SK-N-SH treated with all-trans-retinoic acid at 6 μM for 48 hours (cell line): ENCODE results near the gene SNX32.

Experiments used
- ATAC-seq: fragments of 200-7000 bp; cut with Tn5 transposase; 3 replicates; pipeline ENCODE4 v1.9.1; 2020; ENCODE audit warnings: mild to moderate bottlenecking, moderate library complexity
- ARNTL ChIP-seq: fragments of 450-650 bp; formaldehyde crosslinking; IDR thresholded peaks from 2 replicates; pipeline ENCODE4 v1.5.0; 2020; ENCODE audit warnings: low read depth, mild to moderate bottlenecking, moderate library complexity, borderline replicate concordance
- CSDC2 ChIP-seq: fragments of 250-450 bp; sonication (Bioruptor Pico); IDR thresholded peaks from 2 replicates; pipeline ENCODE4 v1.5.0; 2020; ENCODE audit warnings: mild to moderate bottlenecking, moderate library complexity
- ESRRG ChIP-seq: fragments of 250-450 bp; sonication (Bioruptor Pico); IDR thresholded peaks from 2 replicates; pipeline ENCODE4 v1.6.1; 2021; ENCODE audit warnings: mild to moderate bottlenecking
- GLIS3 ChIP-seq: fragments of 250-450 bp; sonication (Bioruptor Pico); IDR thresholded peaks from 2 replicates; pipeline ENCODE4 v1.5.0; 2020; ENCODE audit warnings: mild to moderate bottlenecking, moderate library complexity
- ISL1 ChIP-seq: fragments of 250-450 bp; sonication (Bioruptor Pico); IDR thresholded peaks from 2 replicates; pipeline ENCODE4 v2.1.2; 2022; ENCODE audit warnings: mild to moderate bottlenecking, moderate library complexity
- OSR1 ChIP-seq: fragments of 250-450 bp; sonication (Bioruptor Pico); IDR thresholded peaks from 2 replicates; pipeline ENCODE4 v1.8.0; 2022; ENCODE audit warnings: moderate library complexity, mild to moderate bottlenecking, inconsistent platforms
- PPARA ChIP-seq: fragments of 250-450 bp; sonication (Bioruptor Pico); IDR thresholded peaks from 2 replicates; pipeline ENCODE4 v1.5.0; 2020; ENCODE audit warnings: mild to moderate bottlenecking, borderline replicate concordance
- RARB ChIP-seq: fragments of 250-450 bp; sonication (Bioruptor Pico); IDR thresholded peaks from 2 replicates; pipeline ENCODE4 v1.8.0; 2021; ENCODE audit warnings: mild to moderate bottlenecking, moderate library complexity
- SNAI2 ChIP-seq: fragments of 250-450 bp; sonication (Bioruptor Pico); IDR thresholded peaks from 2 replicates; pipeline ENCODE4 v1.5.0; 2020; ENCODE audit warnings: mild to moderate bottlenecking, moderate library complexity
- TCF4 ChIP-seq: fragments of 250-450 bp; sonication (Bioruptor Pico); IDR thresholded peaks from 2 replicates; pipeline ENCODE4 v1.8.0; 2021; ENCODE audit warnings: mild to moderate bottlenecking, moderate library complexity, borderline replicate concordance
- ZC3H10 ChIP-seq: fragments of 250-450 bp; sonication (Bioruptor Pico); IDR thresholded peaks from 2 replicates; pipeline ENCODE4 v1.5.1; 2021; ENCODE audit warnings: mild to moderate bottlenecking, moderate library complexity
- ZFP30 ChIP-seq: fragments of 450-650 bp; formaldehyde crosslinking; IDR thresholded peaks from 2 replicates; pipeline ENCODE4 v1.5.0; 2022; ENCODE audit warnings: mild to moderate bottlenecking, moderate library complexity
- ZNF565 ChIP-seq: fragments of 450-650 bp; formaldehyde crosslinking; conservative IDR thresholded peaks from 2 replicates; pipeline ENCODE4 v1.5.0; 2020; ENCODE audit warnings: low read depth, mild to moderate bottlenecking, moderate library complexity
- ZNF70 ChIP-seq: fragments of 450-650 bp; formaldehyde crosslinking; IDR thresholded peaks from 2 replicates; pipeline ENCODE4 v1.5.0; 2020; ENCODE audit warnings: mild to moderate bottlenecking, moderate library complexity
- ZNF8 ChIP-seq: fragments of 450-650 bp; formaldehyde crosslinking; IDR thresholded peaks from 2 replicates; pipeline ENCODE4 v1.5.0; 2020; ENCODE audit warnings: mild to moderate bottlenecking, moderate library complexity
- TF ChIP-seq, protein P1 (sequence below): fragments of 250-450 bp; sonication (Bioruptor Pico); IDR thresholded peaks from 2 replicates; pipeline ENCODE4 v1.8.0; 2020; ENCODE audit warnings: mild to moderate bottlenecking, moderate library complexity, borderline replicate concordance
- TF ChIP-seq, protein P2 (sequence below): fragments of 250-450 bp; sonication (Bioruptor Pico); IDR thresholded peaks from 2 replicates; pipeline ENCODE4 v1.5.0; 2020; ENCODE audit warnings: mild to moderate bottlenecking, moderate library complexity
- TF ChIP-seq, protein P3 (sequence below): fragments of 250-450 bp; sonication (Bioruptor Pico); IDR thresholded peaks from 2 replicates; pipeline ENCODE4 v1.5.1; 2020; ENCODE audit warnings: low read depth, mild to moderate bottlenecking, moderate library complexity
- TF ChIP-seq, protein P4 (sequence below): fragments of 250-450 bp; sonication (Bioruptor Pico); IDR thresholded peaks from 2 replicates; pipeline ENCODE4 v1.5.1; 2021; ENCODE audit warnings: mild to moderate bottlenecking, moderate library complexity

The SNX32 gene

DNA sequence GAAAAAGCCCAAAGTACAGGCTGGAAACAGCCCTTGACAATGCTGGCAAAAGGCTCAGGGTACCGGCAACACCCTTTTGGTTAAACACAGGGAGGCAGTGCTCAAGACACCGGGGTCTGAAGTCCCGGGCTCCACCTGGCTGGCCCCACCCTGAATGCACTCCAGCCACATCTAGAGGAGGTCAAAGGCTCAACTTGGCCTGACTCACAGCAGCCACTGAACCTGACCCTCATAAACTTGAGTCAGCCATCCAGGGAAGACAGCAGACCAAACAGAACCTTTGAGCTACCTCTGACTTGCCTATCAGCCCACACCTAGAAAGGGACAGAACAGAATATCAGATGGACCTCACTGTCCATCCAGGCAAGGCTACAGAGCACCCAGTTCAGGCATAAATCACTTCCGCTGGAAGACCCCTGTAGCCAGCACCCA is 20.4 kb downstream of the SNX32 start:
- no peak for ATAC-seq
- TF ChIP-seq ZNF70 (CRISPR knock-in tag) (no peak), OSR1 (CRISPR knock-in tag) (no peak), ARNTL (no peak), RARB (CRISPR knock-in tag) (no peak), ESRRG (no peak), ZFP30 (CRISPR knock-in tag) (no peak), SNAI2 (no peak), ZNF8 (CRISPR knock-in tag) (no peak), ZC3H10 (CRISPR knock-in tag) (no peak), CSDC2 (no peak)
- TF ChIP-seq, protein P1, sequence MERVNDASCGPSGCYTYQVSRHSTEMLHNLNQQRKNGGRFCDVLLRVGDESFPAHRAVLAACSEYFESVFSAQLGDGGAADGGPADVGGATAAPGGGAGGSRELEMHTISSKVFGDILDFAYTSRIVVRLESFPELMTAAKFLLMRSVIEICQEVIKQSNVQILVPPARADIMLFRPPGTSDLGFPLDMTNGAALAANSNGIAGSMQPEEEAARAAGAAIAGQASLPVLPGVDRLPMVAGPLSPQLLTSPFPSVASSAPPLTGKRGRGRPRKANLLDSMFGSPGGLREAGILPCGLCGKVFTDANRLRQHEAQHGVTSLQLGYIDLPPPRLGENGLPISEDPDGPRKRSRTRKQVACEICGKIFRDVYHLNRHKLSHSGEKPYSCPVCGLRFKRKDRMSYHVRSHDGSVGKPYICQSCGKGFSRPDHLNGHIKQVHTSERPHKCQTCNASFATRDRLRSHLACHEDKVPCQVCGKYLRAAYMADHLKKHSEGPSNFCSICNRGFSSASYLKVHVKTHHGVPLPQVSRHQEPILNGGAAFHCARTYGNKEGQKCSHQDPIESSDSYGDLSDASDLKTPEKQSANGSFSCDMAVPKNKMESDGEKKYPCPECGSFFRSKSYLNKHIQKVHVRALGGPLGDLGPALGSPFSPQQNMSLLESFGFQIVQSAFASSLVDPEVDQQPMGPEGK (CRISPR knock-in tag): no peak
- TF ChIP-seq, protein P2, sequence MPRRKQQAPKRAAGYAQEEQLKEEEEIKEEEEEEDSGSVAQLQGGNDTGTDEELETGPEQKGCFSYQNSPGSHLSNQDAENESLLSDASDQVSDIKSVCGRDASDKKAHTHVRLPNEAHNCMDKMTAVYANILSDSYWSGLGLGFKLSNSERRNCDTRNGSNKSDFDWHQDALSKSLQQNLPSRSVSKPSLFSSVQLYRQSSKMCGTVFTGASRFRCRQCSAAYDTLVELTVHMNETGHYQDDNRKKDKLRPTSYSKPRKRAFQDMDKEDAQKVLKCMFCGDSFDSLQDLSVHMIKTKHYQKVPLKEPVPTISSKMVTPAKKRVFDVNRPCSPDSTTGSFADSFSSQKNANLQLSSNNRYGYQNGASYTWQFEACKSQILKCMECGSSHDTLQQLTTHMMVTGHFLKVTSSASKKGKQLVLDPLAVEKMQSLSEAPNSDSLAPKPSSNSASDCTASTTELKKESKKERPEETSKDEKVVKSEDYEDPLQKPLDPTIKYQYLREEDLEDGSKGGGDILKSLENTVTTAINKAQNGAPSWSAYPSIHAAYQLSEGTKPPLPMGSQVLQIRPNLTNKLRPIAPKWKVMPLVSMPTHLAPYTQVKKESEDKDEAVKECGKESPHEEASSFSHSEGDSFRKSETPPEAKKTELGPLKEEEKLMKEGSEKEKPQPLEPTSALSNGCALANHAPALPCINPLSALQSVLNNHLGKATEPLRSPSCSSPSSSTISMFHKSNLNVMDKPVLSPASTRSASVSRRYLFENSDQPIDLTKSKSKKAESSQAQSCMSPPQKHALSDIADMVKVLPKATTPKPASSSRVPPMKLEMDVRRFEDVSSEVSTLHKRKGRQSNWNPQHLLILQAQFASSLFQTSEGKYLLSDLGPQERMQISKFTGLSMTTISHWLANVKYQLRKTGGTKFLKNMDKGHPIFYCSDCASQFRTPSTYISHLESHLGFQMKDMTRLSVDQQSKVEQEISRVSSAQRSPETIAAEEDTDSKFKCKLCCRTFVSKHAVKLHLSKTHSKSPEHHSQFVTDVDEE (CRISPR knock-in tag): no peak
- TF ChIP-seq, protein P3, sequence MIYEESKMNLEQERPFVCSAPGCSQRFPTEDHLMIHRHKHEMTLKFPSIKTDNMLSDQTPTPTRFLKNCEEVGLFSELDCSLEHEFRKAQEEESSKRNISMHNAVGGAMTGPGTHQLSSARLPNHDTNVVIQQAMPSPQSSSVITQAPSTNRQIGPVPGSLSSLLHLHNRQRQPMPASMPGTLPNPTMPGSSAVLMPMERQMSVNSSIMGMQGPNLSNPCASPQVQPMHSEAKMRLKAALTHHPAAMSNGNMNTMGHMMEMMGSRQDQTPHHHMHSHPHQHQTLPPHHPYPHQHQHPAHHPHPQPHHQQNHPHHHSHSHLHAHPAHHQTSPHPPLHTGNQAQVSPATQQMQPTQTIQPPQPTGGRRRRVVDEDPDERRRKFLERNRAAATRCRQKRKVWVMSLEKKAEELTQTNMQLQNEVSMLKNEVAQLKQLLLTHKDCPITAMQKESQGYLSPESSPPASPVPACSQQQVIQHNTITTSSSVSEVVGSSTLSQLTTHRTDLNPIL (CRISPR knock-in tag): no peak

DNA sequence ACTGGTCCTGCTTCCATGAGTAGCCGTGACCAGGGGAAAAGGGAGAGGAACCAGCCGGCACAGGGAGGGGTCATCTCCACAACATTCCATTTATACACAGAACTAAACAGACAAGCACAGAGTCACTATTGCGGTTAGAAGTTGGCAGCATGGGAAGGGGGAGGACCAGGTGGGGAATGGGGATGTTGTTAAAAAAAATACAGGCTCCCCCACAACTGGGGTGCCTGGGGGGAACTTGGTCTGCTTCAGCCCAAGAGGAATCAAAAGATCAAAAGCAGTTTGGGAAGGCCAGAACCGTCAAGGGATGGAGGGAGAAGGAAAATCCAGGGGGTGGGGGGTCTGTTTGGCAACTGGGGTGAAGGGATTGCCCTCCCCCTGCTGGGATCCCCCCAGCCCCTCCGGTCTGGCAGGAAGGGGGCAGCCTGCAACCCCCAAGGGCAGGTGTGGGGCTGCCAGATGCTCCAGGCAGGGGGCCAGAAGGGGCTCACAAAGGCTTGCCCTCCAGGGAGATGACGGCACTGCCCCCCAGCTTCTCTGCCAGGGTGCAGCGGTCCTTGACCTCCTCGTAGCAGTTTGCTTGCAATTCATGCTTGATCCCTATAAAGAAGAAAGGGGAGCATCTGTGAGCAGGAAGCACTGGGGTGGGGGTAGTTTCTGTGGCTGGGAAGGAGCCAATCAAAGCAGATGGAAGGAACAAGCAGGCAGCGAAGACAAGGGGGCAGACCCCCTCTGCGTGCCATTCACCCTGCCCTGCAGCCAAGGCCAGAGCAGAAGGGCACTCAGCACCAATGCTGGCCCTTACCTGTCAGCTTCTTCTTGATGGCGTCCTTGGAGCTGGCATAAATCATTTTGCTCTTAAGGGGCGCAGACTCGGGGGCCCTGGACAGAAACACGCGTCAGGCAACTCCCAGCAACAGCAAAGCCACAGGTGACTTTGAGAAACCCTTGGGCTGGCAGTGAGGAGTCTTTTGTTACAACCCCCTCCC is 21.4 kb downstream of the SNX32 start:
- no peak for ATAC-seq
- TF ChIP-seq PPARA (CRISPR knock-in tag) (no peak), ISL1 (CRISPR knock-in tag) (no peak), RARB (CRISPR knock-in tag) (no peak), GLIS3 (CRISPR knock-in tag) (no peak), ZNF565 (CRISPR knock-in tag) (no peak), ZFP30 (CRISPR knock-in tag) (no peak), ZNF70 (CRISPR knock-in tag) (no peak)
- TF ChIP-seq, protein P3 (CRISPR knock-in tag): no peak

DNA sequence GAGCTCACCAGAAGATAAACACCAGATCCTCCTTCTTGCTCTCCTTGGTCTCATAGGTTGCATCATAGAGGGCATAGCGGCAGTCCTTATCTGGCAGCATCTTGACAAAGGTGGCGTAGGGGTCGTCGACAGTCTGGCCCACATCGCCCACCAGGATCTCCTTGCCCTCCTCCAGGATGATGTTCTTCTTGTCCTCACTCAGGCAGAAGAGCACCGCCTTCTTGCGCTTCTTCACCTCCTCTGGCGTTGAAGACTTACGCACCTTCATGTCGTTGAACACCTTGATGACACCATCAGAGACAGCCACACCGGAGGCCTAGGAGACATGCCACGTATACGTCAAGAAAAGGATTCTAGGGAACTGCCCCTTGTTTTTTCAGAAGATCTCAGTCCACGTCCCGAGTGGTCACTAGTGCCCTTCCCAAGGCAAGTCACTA is 22.2 kb downstream of the SNX32 start:
- ATAC-seq: no peak
- TF ChIP-seq PPARA (CRISPR knock-in tag): no peak
- TF ChIP-seq ZNF70 (CRISPR knock-in tag): no peak

DNA sequence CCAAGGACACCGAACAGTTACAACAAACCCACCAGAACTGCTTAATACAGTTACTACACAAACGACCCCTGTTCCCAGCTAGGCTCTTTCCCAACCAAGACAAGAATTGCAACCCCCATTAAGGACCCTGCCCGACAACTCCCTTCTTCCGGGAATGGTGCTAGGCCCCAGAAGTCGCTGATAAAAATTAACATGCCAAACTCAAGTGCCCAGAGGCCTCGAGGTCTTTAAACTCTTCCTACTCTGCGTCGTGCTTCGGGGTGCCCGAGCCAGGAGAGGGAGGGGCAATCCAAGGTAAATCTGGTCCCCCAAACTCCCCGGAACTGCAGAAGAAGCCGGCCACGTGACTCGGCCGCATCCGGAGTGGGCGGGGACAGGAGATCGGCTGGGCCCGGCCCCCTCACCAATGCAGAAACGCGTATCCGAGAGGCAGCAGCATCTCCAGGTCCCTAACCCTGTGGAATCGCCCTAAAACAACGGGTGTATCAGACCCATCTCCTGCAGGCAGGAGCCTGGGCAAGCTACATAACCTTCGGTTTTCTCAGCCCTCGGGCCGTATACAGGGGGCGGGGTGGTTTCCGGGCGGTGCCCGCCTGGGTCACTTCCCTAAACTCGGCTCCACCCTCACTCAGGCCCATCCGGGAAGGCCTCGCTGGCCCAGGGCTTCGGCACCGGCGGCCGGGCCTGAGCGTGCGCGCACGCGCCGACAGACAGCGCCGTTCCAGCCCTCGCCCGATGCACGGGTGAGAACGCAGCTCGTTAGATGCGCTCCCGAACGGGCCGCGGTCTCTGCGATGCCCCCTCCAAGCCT is 23.1 kb downstream of the SNX32 start:
- TF ChIP-seq, protein P1 (CRISPR knock-in tag): no peak
- no peak for TF ChIP-seq ZC3H10 (CRISPR knock-in tag)
- TF ChIP-seq ESRRG: no peak
- TF ChIP-seq, protein P4, sequence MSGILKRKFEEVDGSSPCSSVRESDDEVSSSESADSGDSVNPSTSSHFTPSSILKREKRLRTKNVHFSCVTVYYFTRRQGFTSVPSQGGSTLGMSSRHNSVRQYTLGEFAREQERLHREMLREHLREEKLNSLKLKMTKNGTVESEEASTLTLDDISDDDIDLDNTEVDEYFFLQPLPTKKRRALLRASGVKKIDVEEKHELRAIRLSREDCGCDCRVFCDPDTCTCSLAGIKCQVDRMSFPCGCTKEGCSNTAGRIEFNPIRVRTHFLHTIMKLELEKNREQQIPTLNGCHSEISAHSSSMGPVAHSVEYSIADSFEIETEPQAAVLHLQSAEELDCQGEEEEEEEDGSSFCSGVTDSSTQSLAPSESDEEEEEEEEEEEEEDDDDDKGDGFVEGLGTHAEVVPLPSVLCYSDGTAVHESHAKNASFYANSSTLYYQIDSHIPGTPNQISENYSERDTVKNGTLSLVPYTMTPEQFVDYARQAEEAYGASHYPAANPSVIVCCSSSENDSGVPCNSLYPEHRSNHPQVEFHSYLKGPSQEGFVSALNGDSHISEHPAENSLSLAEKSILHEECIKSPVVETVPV (CRISPR knock-in tag): no peak
- no peak for TF ChIP-seq TCF4
- TF ChIP-seq CSDC2: no peak
- no peak for TF ChIP-seq ZNF70 (CRISPR knock-in tag)
- no peak for TF ChIP-seq ZFP30 (CRISPR knock-in tag)
- ATAC-seq: no peak; the same call in 2 of the 3 replicates
